UCSD-AML1 (cell line): Measurements from ENCODE around the gene RYR2.
"Not testable (repeated sequence)": the region's sequence is repeated elsewhere in the genome, so short reads cannot be mapped to it uniquely, and the experiment has no call there.

Experiments used
- DNase-seq: peaks from one replicate; lab custom pipeline; 2025; ENCODE audit not compliant: unreplicated experiment; lab: John Stamatoyannopoulos, UW

Gene RYR2

GRCh38 chr1:237244778-237245177, 202.8 kb downstream of the RYR2 start:
- no peak for DNase-seq

GRCh38 chr1:237247442-237247841, 205.5 kb downstream of the RYR2 start:
- DNase-seq = no peak

GRCh38 chr1:237249120-237249519, 207.1 kb downstream of the RYR2 start:
- DNase-seq = no peak

GRCh38 chr1:237250055-237250454, 208.1 kb downstream of the RYR2 start:
- DNase-seq = no peak

- DNase-seq = no peak
Measured at GRCh38 chr1:237255071-237255470, 213.1 kb downstream of the RYR2 start.

- no peak for DNase-seq
Measured at GRCh38 chr1:237258871-237259270, 216.9 kb downstream of the RYR2 start.

- DNase-seq = no peak
Measured at GRCh38 chr1:237261198-237261597, 219.2 kb downstream of the RYR2 start.

GRCh38 chr1:237267743-237268142, 225.8 kb downstream of the RYR2 start:
- no peak for DNase-seq

- DNase-seq = no peak
Measured at GRCh38 chr1:237269938-237270337, 228.0 kb downstream of the RYR2 start.

- no peak for DNase-seq
Measured at GRCh38 chr1:237270353-237270752, 228.4 kb downstream of the RYR2 start.

- not testable (repeated sequence) for DNase-seq
Measured at GRCh38 chr1:237277994-237278393, 236.0 kb downstream of the RYR2 start.

- DNase-seq = no peak
Measured at GRCh38 chr1:237279629-237280028, 237.6 kb downstream of the RYR2 start.

- no peak for DNase-seq
Measured at GRCh38 chr1:237281481-237281880, 239.5 kb downstream of the RYR2 start.

- no peak for DNase-seq
Measured at GRCh38 chr1:237282208-237282783, 240.3 kb downstream of the RYR2 start.

- no peak for DNase-seq
Measured at GRCh38 chr1:237287876-237288521, 246.0 kb downstream of the RYR2 start.

- DNase-seq = no peak
Measured at GRCh38 chr1:237293804-237294203, 251.8 kb downstream of the RYR2 start.

- no peak for DNase-seq
Measured at GRCh38 chr1:237296861-237297260, 254.9 kb downstream of the RYR2 start.

GRCh38 chr1:237300642-237301041, 258.7 kb downstream of the RYR2 start:
- no peak for DNase-seq

GRCh38 chr1:237303929-237304328, 261.9 kb downstream of the RYR2 start:
- no peak for DNase-seq

GRCh38 chr1:237306726-237307125, 264.7 kb downstream of the RYR2 start:
- no peak for DNase-seq

- no peak for DNase-seq
Measured at GRCh38 chr1:237309595-237310118, 267.7 kb downstream of the RYR2 start.

GRCh38 chr1:237316352-237316751, 274.4 kb downstream of the RYR2 start:
- no peak for DNase-seq

GRCh38 chr1:237318748-237319147, 276.8 kb downstream of the RYR2 start:
- no peak for DNase-seq
